COLO668 (cell line): ENCODE results near the gene SH3GL1.
A peak's percentile ranks its signal among the peaks of the same experiment; 100 is the strongest.

Experiments
- DNase-seq: peaks from one replicate; lab custom pipeline; 2025; ENCODE audit not compliant: unreplicated experiment; lab: John Stamatoyannopoulos, UW

The SH3GL1 gene

GRCh38 chr19:4376028-4376670 is 24.2 kb downstream of the SH3GL1 start:
- DNase-seq, result peak; percentile 69

GRCh38 chr19:4375164-4376027 is 25.0 kb downstream of the SH3GL1 start:
- peak; percentile 88 for DNase-seq

- peak; percentile 54 for DNase-seq
Measured at GRCh38 chr19:4374498-4375163, 25.7 kb downstream of the SH3GL1 start.

- no peak for DNase-seq
Measured at GRCh38 chr19:4373601-4374497, 26.5 kb downstream of the SH3GL1 start.

- DNase-seq, result no peak
Measured at GRCh38 chr19:4373013-4373367, 27.4 kb downstream of the SH3GL1 start.

- DNase-seq, result no peak
Measured at GRCh38 chr19:4372165-4373012, 28.0 kb downstream of the SH3GL1 start.

GRCh38 chr19:4371247-4372164 is 28.8 kb downstream of the SH3GL1 start:
- DNase-seq, result no peak

- DNase-seq, result no peak
Measured at GRCh38 chr19:4370418-4371041, 29.8 kb downstream of the SH3GL1 start.

- DNase-seq, result peak; percentile 30
Measured at GRCh38 chr19:4369888-4370260, 30.5 kb downstream of the SH3GL1 start.

GRCh38 chr19:4369109-4369887 is 31.0 kb downstream of the SH3GL1 start:
- peak; percentile 43 for DNase-seq

GRCh38 chr19:4368128-4368820 is 32.1 kb downstream of the SH3GL1 start:
- DNase-seq, result no peak

GRCh38 chr19:4367781-4368127 is 32.6 kb downstream of the SH3GL1 start:
- DNase-seq, result no peak

- DNase-seq, result no peak
Measured at GRCh38 chr19:4367336-4367723, 33.0 kb downstream of the SH3GL1 start.

- DNase-seq, result no peak
Measured at GRCh38 chr19:4366666-4367335, 33.5 kb downstream of the SH3GL1 start.

- DNase-seq, result no peak
Measured at GRCh38 chr19:4365791-4366665, 34.3 kb downstream of the SH3GL1 start.

GRCh38 chr19:4365341-4365740 is 35.0 kb downstream of the SH3GL1 start:
- no peak for DNase-seq
